GM19372 (cell line): ENCODE measurements around the gene ELK3.

Source experiments
- ATAC-seq: cut with Tn5 transposase; IDR thresholded peaks from one replicate; pipeline ENCODE4 v1.9.1; 2021; ENCODE audit warnings: mild to moderate bottlenecking, low read depth, moderate library complexity; ENCODE audit not compliant: unreplicated experiment

Gene ELK3

DNA sequence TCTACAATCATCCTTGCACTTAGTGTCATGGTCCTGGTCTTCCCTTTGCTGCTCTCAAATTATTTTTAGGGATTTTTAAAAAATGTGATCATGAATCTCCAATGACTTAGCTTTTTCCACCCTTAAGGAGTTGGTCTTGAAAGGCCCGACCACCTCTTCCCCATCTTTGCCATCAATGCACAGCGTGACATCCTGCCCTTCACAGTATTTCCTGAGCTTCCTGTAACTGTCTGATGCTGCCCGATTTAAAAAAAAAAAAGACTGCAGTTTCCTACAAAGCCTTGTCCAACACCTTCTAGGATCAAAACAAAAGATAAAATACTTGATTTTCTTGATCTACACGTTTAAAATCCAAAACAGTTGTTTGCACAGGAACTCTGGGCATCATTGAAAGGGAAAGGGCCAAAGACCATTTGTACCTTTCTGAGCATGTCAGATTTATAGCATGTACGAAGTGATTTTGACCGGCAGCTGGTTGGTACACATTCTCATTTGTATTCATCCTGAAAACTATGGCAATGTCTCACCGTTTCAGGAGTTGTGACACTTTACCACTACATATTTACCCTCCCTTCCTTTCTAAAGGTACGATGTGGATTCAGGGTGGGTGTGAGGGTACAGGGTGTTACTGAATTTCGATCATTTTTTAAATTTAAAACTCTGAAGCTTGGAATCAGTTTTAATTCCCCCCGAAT lies 7.4 kb upstream of the ELK3 start:
- no peak for ATAC-seq

DNA sequence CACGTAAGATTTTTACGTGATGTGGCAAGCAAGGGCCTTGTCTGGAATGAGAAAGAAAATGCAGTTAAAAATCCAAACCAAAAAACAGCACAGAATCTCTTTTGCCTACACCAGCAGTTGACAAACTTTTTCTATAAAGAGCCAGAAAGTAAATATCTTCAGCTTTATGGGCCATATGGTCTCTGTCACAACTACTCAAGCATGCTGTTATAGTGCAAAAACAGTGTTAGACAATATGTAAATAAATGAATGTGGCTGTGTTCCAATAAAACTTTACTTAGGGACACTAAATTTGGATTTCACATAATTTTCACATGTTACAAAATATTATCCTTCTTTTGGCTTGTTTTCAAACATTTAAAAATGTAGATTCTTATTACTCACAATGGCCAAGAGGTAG lies 6.2 kb upstream of the ELK3 start:
- no peak for ATAC-seq

DNA sequence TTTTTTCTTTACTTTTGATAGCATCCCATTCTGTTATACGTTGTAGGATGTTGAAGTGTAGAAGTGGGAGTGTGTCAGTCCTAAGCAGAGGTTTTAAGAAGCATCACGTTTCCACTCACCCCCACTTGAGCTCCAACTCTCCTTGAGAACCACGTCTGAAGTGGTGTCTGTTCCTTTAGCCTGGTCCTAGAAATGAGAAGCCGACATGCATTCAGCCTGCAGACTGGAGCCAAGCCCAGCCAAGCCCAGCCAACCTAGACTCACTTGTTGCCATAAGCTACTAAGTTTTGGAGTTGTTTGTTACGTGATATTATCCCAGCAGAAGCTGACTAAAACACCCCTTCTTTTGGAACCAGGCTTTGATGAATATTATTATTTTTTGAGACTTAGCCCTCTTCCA lies 4.4 kb upstream of the ELK3 start:
- no peak for ATAC-seq

DNA sequence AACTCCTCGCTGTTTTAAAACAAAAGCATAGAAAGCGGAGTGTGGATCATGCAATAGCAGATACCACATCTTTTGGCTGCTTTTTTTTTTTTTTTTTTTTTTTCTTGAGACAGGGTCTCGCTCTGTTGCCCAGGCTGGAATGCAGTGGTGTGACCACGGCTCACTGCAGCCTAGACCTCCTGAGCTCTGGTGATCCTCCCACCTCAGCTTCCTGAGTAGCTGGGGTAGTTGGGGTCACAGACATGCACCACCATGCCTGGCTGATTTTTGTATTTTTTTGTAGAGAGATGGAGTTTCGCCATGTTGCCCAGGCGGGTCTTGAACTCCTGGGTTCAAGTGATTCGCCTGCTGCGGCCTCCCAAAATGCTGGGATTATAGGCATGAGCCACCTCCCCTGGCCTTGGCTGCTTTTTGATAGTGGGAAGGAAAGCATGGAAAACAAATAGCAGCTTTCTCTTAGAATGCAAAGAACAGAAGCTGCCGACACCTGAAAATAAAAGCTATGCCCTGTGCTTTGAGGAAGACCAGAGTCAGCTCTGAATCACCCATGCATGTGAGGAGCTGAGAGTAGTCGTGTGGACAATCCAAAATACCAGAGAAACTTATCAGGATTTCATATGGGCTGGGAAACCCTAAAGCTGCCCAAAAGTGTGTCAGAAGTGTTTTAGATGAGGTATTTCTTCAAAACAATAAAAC lies 3.6 kb upstream of the ELK3 start:
- ATAC-seq, result no peak

DNA sequence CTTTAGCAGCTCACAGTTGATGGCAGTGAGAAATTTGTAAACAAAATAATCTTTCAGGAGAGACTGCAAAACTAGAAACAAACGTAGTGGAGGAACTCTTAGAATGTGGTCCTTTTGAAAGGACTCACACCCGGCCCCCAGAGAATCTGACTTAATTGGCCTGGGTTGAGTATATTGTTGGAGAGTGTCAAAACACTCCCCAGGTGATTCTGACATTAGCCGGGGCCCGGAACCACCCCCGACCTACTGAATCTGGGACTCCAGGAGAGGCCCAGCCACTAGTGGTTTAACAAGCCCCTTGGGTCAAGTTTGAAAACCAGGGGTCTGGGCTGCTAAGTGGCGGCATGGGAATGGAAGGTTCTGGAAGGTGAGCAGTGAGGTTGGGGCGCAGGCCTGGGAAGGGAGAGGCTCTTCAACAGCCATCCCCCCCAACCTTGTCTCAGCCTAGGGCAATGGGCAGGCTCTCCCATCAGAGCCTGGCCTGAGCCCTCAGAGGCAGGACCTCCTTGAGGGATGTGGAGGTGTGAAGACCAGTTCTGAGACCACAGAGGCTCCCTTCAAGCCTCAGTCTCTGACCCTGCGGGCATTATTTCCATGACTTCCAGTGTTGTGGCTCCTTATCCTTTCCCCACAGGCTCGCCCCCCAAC lies 1.1 kb upstream of the ELK3 start:
- no peak for ATAC-seq

DNA sequence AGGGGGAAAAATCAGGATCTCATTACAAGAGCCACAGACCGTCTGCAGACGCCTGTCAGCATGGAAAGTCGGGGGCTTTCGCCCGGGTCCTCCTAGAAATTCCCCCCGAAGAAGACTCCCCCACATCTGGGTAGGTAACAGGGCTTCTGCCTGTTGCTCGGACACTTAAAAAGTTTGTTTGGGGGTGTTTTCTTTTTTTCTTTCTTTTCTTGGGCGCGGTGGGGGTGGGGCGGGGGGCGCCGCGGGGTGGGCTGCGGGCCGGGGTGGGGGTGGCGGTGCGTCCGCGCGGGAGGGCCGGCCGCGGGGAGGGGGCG lies 358 bp downstream of the ELK3 start:
- peak; percentile 3 for ATAC-seq

DNA sequence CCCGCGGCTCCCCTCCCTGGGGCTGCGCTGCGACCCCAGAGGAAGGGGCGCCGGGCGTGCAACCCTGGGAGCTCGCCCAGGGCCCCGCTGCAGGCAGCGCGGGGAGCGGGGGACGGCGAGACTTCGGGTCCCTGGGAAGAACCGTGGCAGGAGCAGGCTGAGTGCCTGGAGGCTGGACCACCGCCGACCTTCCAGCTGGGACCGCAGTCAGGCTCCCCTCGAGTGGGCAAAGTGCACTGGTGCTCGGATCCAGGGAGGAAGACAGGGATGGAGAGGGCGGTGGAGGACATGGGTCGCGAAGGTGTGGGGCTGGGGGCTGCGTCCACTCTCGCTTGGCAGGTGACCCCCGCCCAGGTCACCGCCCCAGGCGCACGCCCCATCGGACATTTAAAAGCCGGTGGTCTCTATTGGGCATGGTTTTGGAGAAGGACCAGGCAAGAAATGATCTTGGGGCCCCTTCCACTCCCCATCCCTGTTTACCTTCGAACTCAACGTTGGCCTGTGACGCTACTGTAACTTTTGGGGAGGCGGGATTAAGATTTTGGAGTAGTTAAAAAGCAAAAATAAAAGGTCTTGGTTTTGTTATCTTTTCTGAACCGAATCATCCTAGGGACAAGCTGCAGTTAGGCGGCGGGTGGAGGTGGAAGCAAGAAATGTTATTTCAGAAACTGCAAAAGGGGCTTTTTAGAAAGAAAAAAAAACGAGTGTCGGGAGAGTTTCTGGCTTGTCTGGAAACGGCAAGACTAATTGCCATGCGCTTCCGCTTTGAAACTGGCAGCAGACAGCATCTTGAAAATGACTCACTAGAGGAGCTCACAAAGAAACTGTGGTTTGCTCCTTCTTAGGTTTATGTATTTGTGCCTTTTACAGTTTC lies 1.0 kb downstream of the ELK3 start:
- peak; percentile 60 for ATAC-seq

DNA sequence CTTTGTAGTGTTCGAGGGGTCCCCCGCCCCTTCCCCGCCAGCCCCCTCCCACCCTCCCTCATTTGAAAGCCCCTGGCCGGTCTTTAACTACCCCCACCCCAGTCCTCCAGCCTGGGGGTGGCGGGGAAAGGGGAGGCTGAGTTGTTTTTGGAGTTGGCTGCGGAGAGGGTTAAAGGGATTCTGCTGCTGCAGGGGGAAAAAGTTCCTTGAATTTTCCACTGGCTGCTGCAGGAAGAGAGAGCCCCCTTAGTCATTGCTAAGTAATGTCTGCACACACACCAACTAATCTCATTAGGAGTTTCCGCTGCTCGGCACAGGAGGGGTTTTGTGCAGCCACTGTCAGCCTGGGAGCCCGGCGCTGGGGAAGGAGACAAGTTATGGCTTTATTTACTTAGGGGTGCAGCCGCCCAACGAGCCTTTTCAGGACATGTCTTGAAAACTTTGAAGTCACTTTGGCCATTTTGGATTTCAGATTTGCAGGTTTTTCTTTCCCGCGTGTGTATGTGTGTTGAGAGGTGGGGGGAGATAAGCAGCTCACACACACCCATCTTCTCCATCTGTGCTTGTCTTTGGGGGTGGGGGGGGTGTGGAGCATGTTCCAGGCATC lies 1.8 kb downstream of the ELK3 start:
- ATAC-seq, result no peak

DNA sequence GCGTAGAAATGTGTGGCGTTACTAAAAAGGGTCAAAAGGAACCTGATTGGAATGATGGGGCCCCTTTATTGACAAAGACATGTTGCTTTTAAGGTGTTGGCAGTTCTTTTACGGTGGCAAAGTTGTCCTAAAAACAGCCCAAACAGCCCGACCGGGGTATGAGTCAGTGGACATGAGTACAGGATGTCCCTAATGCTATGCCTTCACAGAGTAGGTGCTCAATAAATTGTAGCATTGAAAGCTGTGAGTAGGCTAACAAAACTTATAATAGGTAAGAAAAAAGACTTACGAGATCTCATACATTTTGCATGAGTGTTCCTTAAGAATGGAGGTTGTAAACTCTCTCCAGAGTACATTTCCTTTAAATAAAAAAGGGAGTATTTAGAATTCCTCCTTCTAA lies 2.6 kb downstream of the ELK3 start:
- ATAC-seq, result no peak

DNA sequence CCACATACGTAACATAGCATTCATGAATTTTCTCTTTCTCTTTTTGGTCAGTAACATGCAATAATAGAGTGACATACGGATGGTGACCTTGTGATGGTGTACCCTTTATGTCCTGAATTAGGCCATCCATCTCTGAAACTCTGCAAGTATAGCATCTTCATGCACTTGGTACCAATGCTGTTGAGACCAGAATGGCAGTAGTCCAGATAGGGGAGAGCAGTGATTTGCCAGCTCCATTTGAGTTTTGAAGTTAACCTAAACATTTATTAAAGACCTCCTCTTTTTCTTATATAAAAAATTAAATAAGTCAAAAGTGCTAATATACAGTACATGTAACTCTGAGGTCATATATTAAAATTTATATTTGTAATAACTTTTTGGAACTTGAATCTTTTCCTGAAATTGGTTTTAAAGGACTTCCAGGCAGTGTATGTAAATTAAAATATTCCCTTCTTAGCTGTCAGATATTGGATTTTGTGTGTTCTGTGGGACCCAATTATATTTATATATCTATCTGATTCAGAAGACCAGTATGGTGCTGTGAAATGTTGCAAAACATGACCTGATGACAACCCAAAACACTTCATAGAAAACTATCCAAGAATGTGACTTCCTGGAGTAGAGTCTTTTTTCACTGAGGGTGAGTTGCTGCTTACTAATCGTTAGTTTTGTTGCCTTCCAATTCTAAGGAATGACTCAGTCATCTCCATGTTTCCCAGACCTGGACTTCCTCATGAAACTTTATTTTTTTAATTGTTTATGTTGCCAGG lies 3.5 kb downstream of the ELK3 start:
- no peak for ATAC-seq

DNA sequence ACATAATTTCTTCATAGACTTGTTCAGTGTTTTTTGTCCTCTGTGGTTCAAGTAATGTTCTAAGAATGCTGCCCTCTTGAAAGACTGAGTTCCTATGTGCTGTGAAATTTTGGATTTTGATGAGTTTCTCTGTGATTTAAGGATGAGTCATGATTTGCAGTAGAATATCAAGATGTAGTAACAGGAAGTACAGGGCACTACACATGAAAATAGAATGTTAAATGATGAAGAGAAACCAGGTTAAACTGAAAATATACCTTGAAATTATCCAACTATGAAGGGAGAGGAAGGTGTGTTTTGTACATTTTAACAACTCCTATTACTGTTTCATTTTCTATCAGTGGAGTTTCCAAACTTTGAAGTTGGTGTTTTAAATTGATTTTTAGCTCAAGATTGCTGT lies 4.8 kb downstream of the ELK3 start:
- ATAC-seq, result no peak

DNA sequence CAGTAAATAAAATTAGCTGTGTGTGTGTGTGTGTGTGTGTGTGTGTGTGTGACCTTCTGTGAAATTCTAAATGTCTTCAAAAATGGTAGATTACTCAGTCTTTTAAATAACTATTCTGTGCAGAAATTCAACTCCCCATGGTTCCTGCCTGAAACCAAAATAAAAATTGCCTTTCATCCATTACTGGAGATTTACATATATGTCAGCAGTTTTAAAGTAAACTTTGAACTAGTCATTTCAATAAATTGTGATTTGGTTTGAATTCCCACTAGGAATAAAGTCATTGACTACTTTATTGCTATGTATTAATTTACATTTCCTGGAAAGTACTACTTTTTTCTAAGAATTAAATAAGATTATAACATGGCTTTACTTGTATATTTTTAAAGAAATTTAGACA lies 5.3 kb downstream of the ELK3 start:
- no peak for ATAC-seq

DNA sequence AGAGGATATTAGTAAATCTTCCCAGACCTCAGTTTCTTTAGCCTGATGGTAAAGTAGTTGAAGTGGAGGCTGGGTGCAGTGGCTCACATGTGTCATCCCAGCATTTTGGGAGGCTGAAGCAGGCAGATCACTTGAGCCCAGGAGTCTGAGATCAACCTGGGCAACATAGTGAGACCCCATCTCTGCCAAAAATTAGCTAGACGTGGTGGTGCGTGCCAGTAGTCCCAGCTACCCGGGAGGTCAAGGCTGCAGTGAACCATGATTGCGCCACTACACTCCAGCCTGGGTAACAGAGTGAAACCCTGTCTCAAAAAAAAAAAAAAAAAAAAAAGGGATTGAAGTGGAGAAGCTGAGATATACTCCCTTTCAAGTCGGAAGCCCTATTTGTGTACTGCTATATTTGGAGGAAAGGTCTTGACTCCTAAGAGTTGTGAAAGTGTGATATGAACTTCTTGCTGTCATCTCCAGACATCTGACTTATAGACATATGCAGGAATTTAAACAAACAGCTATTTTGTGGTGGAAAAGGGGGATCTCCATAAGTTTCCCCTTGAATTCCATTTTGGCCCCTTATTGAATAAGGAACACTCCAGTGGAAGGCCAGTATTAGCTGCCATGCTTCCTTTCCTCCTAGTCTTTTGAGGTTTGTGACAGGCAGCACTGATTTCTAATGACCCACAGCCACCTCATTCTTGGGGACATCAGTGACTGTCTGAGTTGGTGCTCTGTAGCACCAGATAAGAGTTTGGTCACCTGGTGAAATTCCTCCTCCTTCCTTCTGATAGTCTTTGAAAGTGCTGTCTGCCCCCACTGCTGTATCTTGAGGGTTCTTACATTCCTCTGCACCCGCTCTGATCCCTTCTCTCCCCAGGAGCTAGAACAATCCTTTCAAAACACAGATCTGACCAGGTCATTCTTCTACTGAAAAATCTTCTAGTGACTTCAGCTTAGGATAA lies 7.4 kb downstream of the ELK3 start:
- no peak for ATAC-seq

DNA sequence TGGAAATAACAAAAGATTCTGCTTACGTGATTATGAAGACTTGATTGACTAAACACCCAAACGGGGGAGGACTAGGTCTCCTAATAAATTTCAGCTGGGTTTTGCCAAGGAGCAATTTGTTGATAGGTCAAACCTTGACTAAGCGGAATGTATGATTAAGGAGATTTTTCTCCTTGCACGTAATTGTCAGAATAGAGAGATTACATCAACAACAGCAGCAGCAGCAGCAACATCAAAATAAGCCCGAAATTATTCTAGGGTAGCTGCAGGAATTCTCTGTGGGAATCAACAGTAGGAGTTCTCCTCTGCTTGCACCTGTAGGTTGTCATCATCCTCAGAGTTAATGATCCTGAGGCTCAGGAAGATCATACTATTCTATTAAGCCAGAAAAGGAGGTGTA lies 10.2 kb downstream of the ELK3 start:
- no peak for ATAC-seq

DNA sequence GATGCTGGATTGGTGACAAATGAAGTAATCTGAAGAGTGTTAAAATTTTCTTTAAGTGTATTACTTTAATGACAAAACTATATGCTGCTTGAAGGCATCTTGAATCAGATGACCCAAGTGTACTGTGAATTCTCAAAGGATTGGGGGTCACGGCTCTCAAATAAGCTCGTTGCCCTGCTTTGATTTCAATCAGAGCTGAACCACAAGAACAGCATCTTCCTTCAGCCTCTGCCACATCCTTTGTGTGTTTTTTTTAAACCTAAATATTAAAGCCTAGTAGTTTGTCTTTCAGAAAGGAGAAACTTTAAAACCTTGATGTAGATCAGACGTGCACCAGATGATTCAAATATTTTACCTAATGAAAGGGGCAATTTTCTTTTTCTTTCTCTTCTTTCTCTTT lies 11.7 kb downstream of the ELK3 start:
- no peak for ATAC-seq

DNA sequence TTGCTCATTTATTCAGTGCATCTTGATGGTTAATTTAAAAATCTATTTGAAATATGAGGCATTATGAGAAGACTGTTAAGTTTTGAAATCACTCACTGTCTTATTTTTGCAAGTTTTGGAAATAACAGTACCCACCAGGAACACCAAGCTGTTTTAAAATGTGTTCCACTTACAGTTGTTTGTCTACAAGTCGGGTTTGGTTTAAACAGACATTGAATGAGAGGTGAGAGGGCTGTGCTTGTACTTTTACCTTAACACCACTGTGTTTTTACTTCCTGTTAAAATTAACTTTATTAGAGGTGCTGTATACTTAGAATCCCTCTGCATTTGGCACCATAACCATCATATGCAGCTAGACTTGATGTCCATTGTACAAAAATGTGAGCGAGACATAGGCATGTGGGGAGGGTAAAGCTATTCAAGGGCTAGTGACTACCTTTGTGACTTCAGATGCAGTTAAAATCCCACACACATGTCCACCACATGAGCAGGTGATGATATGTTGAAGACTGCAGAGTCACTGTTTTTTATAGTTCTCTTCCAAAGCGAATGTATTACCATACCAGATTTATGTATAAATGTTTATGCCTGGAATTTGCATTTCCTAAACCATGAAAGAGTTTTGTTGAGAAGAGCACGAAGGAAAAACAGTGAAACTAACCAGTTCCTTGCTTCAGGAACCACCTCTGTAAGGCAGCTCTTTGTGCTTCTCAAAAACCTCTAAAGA lies 12.9 kb downstream of the ELK3 start:
- no peak for ATAC-seq

DNA sequence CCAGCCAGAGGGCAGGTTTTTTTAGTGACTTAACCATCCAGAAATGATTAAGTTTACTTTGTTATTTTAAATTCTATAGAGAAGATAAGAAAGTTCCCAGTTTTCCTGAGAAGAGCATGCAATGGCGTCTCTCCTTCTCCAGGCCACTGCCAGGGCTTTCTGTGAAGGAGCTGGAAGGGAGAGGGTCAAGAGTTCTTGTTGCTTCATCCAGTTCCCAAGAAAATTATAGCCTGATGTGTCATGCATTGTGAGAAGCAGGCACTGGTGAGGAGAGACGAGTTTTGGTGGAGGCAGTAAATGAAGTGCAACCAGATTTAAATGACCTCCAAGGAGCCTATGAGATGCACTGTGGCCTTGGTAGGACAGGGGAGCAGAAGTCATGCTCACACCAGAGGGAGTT lies 14.2 kb downstream of the ELK3 start:
- ATAC-seq, result no peak

DNA sequence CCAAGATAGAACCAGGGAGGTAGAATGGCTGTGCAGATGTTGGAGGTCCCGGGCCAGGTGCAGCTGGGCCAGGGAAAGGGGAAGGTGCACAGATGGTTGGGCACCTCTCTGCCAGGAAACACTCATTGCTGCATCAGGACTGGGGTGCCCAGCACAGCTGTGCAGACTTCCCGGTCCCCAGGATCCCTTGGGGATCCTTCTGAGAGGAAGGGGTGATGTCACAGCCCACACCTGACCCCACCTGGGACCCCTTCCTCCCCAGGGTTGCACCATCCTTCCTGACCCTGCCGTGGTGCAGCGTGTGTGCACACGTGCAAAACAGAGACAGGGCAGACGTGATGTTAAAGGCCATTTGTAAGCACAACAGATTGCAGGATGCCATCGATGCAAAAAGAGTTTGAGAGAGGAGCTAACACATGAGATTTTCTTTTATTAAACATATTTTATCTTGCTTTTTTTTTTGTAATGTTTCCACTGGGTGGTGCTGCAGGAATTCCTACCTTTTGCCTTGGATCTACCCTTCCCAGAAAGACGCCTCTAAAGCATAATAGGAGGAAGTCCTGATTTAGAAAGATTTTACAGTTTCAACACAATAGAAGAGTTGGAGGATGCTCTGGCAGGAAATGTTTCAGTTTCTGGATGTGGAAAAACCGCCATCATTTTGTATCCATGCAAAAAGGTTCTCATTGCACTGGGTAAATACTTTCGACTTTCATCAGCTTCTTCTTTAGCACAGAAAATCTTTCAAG lies 14.8 kb downstream of the ELK3 start:
- ATAC-seq, result no peak
